ENCODE results near the gene E2F2.

The E2F2 gene

GRCh38 chr1:23561076-23561812 is 30.2 kb upstream of the E2F2 start:
- Histone ChIP-seq H3K9me3 (replicated peaks; ENCODE audit: low read length) (no peaks in the 10 kb centered on the region), H3K36me3 (ENCODE audit: insufficient read depth, low read length) (peaks cover 22% of the 10 kb centered on the region), H3K4me2 (ENCODE audit: low read length) (peak overlapping the region; percentile 70), H3K4me3 (ENCODE audit: low read length) (peak overlapping the region; percentile 62), H3K27me3 (ENCODE audit: control insufficient read depth, insufficient read depth, low read length) (no peaks in the 10 kb centered on the region), H3K4me1 (ENCODE audit: control insufficient read depth, insufficient read depth, low read length) (peaks cover 59% of the 10 kb centered on the region), H3K9ac (ENCODE audit: low read depth, low read length) (peak overlapping the region; percentile 99)

DNA sequence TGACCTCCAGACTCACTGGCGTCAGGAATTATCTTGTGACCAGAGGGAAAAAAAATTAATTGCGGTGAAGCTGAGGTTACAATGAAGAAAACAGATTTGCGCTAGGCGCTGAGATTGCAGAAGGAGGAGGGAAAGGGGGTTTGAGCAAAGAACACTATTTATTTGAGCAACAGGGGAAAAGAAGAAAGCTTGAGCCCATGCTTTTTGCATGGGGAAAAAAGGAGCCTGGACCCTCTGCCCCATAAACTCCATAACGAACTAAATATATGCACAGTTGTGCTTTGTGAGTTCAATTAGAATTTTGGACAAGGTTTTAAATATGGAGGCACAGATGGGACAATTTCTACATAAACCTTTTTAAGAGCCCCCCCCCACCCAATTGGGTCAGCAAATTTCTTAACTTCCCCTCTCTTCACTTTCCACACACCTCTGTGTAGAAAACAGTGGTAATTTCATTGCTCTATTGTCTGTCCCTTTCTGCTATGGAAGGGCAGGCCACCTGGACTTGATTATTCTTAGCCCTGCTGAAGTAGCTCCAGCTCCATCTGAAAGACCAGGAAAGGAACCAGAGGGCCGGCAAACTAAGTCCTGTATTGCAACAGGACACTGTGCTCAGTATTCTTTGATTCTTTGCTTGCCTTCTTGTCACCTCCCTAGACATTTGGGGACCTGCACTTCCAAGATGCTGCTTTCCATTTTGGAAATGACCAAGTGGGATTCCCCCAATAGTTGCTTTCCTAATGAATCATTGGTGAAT is 29.1 kb upstream of the E2F2 start:
- Histone ChIP-seq H3K4me3 (ENCODE audit: low read length) (peak overlapping the region; percentile 62), H3K4me1 (ENCODE audit: control insufficient read depth, insufficient read depth, low read length) (peaks cover 70% of the 10 kb centered on the region), H3K9ac (ENCODE audit: low read depth, low read length) (peak overlapping the region; percentile 99), H3K9me3 (replicated peaks; ENCODE audit: low read length) (no peaks in the 10 kb centered on the region), H3K4me2 (ENCODE audit: low read length) (peak overlapping the region; percentile 70), H3K27me3 (ENCODE audit: control insufficient read depth, insufficient read depth, low read length) (no peaks in the 10 kb centered on the region), H3K36me3 (ENCODE audit: insufficient read depth, low read length) (peaks cover 22% of the 10 kb centered on the region)

GRCh38 chr1:23559136-23559984 is 28.3 kb upstream of the E2F2 start, which contains the start of gene ID3:
ID3 (minus strand) TSS chr1:23559501; CDS start chr1:23559426, 75 bp downstream.
- Histone ChIP-seq H3K27me3 (ENCODE audit: control insufficient read depth, insufficient read depth, low read length) (no peaks in the 10 kb centered on the region), H3K4me3 (ENCODE audit: low read length) (peak within 1 kb of the TSS; percentile 89), H3K9me3 (replicated peaks; ENCODE audit: low read length) (no peaks in the 10 kb centered on the region), H3K4me2 (ENCODE audit: low read length) (peak within 1 kb of the TSS; percentile 80), H3K36me3 (ENCODE audit: insufficient read depth, low read length) (peaks cover 22% of the 10 kb centered on the region), H3K4me1 (ENCODE audit: control insufficient read depth, insufficient read depth, low read length) (peaks cover 69% of the 10 kb centered on the region), H3K9ac (ENCODE audit: low read depth, low read length) (peak within 1 kb of the TSS; percentile 99)

GRCh38 chr1:23558872-23559135 is 27.8 kb upstream of the E2F2 start:
- H3K4me3 ChIP-seq (ENCODE audit: low read length): peak overlapping the region; percentile 89
- H3K4me2 ChIP-seq (ENCODE audit: low read length): peak overlapping the region; percentile 80
- H3K36me3 ChIP-seq (ENCODE audit: insufficient read depth, low read length): peaks cover 22% of the 10 kb centered on the region
- peaks cover 69% of the 10 kb centered on the region for H3K4me1 ChIP-seq (ENCODE audit: control insufficient read depth, insufficient read depth, low read length)
- no peaks in the 10 kb centered on the region for H3K9me3 ChIP-seq (replicated peaks; ENCODE audit: low read length)
- H3K27me3 ChIP-seq (ENCODE audit: control insufficient read depth, insufficient read depth, low read length): no peaks in the 10 kb centered on the region
- peak overlapping the region; percentile 99 for H3K9ac ChIP-seq (ENCODE audit: low read depth, low read length)

- H3K4me2 ChIP-seq (ENCODE audit: low read length): peak overlapping the region; percentile 80
- H3K36me3 ChIP-seq (ENCODE audit: insufficient read depth, low read length): peaks cover 22% of the 10 kb centered on the region
- peak overlapping the region; percentile 99 for H3K9ac ChIP-seq (ENCODE audit: low read depth, low read length)
- no peaks in the 10 kb centered on the region for H3K27me3 ChIP-seq (ENCODE audit: control insufficient read depth, insufficient read depth, low read length)
- peak overlapping the region; percentile 89 for H3K4me3 ChIP-seq (ENCODE audit: low read length)
- no peaks in the 10 kb centered on the region for H3K9me3 ChIP-seq (replicated peaks; ENCODE audit: low read length)
- peaks cover 67% of the 10 kb centered on the region for H3K4me1 ChIP-seq (ENCODE audit: control insufficient read depth, insufficient read depth, low read length)
Observed at GRCh38 chr1:23558140-23558871, 27.3 kb upstream of the E2F2 start.

DNA sequence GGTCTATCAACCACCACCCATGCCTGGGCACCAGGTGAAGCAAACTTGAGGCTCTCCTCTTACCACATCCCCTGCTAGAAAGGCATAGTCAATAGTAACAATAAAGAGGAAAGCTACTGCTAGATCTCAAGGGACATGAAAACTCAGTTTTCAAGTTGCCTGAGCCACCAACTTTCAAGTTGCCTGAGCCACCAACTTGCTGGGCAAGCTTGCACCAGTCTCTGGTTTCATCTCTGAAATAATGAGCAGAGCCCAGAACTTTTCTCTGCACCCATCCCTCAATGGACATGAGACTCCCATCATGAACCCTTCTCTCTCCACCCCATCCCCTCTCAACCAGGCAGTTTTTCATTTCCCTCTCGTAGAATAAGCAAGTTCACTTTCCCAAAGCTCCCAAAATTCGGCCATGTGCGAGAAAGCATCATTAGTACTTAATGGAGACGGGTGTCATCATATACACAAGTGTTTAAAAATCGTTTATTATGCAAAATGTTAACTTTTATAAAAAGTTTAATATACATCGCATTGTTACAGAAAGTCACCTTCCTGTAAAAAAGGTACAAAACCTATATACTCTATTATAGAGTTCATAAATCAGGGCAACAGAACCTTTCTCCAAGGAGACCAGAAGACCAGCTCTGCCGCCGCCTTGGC is 26.6 kb upstream of the E2F2 start:
- Histone ChIP-seq H3K9me3 (replicated peaks; ENCODE audit: low read length) (no peaks in the 10 kb centered on the region), H3K9ac (ENCODE audit: low read depth, low read length) (peak overlapping the region; percentile 99), H3K4me3 (ENCODE audit: low read length) (peak overlapping the region; percentile 89), H3K36me3 (ENCODE audit: insufficient read depth, low read length) (peaks cover 22% of the 10 kb centered on the region), H3K27me3 (ENCODE audit: control insufficient read depth, insufficient read depth, low read length) (no peaks in the 10 kb centered on the region), H3K4me1 (ENCODE audit: control insufficient read depth, insufficient read depth, low read length) (peaks cover 61% of the 10 kb centered on the region), H3K4me2 (ENCODE audit: low read length) (peak overlapping the region; percentile 80)

- Histone ChIP-seq H3K27me3 (ENCODE audit: control insufficient read depth, insufficient read depth, low read length) (no peaks in the 10 kb centered on the region), H3K36me3 (ENCODE audit: insufficient read depth, low read length) (peaks cover 22% of the 10 kb centered on the region), H3K4me3 (ENCODE audit: low read length) (peak overlapping the region; percentile 89), H3K9me3 (replicated peaks; ENCODE audit: low read length) (no peaks in the 10 kb centered on the region), H3K4me2 (ENCODE audit: low read length) (peak overlapping the region; percentile 80), H3K4me1 (ENCODE audit: control insufficient read depth, insufficient read depth, low read length) (peaks cover 59% of the 10 kb centered on the region), H3K9ac (ENCODE audit: low read depth, low read length) (peak overlapping the region; percentile 99)
Observed at GRCh38 chr1:23556635-23557470, 25.8 kb upstream of the E2F2 start.

- no peaks in the 10 kb centered on the region for H3K9me3 ChIP-seq (replicated peaks; ENCODE audit: low read length)
- no peaks in the 10 kb centered on the region for H3K27me3 ChIP-seq (ENCODE audit: control insufficient read depth, insufficient read depth, low read length)
- H3K4me1 ChIP-seq (ENCODE audit: control insufficient read depth, insufficient read depth, low read length): peaks cover 52% of the 10 kb centered on the region
- peak overlapping the region; percentile 80 for H3K4me2 ChIP-seq (ENCODE audit: low read length)
- peak overlapping the region; percentile 99 for H3K9ac ChIP-seq (ENCODE audit: low read depth, low read length)
- H3K4me3 ChIP-seq (ENCODE audit: low read length): peak overlapping the region; percentile 89
- H3K36me3 ChIP-seq (ENCODE audit: insufficient read depth, low read length): peaks cover 22% of the 10 kb centered on the region
Observed at GRCh38 chr1:23555986-23556634, 25.1 kb upstream of the E2F2 start.

DNA sequence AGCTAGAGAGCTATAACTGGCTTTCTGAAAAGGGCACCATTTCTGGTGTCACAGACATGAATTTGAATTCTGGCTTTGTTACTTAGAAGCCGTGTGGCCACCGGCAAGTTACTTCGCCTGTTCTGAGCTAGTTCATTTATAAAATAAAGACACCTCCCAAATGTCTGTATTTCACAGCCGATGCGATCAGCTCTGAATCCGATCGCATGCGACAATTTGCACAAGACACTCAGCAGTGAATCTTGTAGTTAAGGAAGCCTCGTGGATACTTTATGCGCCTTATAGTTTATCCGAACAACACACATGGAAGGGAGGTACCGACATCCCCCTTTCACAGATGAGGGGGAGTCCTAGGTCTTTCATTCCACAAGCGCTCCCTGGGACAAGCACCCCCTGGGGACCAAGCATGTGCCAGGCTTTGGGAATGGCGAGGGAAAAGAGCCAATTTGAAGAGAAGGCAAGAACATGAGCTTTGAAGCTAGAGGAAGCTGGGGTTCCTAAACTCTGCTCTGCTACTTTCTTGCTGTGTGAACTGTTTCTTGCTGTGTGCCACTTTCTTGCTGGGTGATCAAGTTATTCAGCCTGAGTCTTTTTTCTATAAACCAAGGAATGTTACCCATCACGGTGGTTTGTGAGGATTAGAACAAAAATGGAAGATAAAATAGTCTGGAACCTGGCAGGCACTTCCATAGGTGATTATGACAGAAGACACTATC is 24.4 kb upstream of the E2F2 start:
- Histone ChIP-seq H3K4me2 (ENCODE audit: low read length) (peak overlapping the region; percentile 80), H3K4me3 (ENCODE audit: low read length) (peak overlapping the region; percentile 89), H3K36me3 (ENCODE audit: insufficient read depth, low read length) (peaks cover 22% of the 10 kb centered on the region), H3K27me3 (ENCODE audit: control insufficient read depth, insufficient read depth, low read length) (no peaks in the 10 kb centered on the region), H3K9ac (ENCODE audit: low read depth, low read length) (peak overlapping the region; percentile 99), H3K9me3 (replicated peaks; ENCODE audit: low read length) (no peaks in the 10 kb centered on the region), H3K4me1 (ENCODE audit: control insufficient read depth, insufficient read depth, low read length) (peaks cover 45% of the 10 kb centered on the region)

All from skeletal muscle satellite cell (primary cell).